Measurements from ENCODE around the gene AGBL3.
A peak's percentile ranks its signal among the peaks of the same experiment; 100 is the strongest.
"Not testable (repeated sequence)": the region's sequence is repeated elsewhere in the genome, so short reads cannot be mapped to it uniquely, and the experiment has no call there.

AGBL3 gene

DNA sequence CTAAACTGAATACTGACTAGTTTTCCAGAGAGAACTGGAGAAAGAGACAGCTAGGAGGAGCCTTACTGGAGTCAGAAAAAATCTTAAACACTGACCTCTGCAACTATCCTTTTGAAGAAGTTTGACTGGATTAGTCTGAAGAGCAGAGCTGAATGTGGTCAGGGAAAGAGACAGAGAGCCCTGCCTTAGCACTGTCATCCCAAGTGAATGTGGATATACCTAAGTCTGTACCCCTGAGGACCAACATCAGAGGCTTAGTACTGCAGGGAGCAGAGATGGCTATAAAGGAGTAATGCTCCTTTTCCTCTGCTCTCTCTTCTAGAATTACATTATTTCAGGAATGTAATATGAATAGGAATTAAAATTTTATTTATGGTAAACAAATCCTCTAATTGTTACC, 91.7 kb downstream of the AGBL3 start:
- no peak for DNase-seq

- no peak for DNase-seq
Observed at GRCh38 chr7:135079068-135079467, 92.8 kb downstream of the AGBL3 start.

- DNase-seq, result no peak
Observed at GRCh38 chr7:135083005-135083404, 96.7 kb downstream of the AGBL3 start.

GRCh38 chr7:135088566-135088965, 102.3 kb downstream of the AGBL3 start:
- DNase-seq, result no peak

GRCh38 chr7:135091717-135092116, 105.4 kb downstream of the AGBL3 start:
- no peak for DNase-seq

- no peak for DNase-seq
Observed at GRCh38 chr7:135094472-135095237, 108.3 kb downstream of the AGBL3 start.

DNA sequence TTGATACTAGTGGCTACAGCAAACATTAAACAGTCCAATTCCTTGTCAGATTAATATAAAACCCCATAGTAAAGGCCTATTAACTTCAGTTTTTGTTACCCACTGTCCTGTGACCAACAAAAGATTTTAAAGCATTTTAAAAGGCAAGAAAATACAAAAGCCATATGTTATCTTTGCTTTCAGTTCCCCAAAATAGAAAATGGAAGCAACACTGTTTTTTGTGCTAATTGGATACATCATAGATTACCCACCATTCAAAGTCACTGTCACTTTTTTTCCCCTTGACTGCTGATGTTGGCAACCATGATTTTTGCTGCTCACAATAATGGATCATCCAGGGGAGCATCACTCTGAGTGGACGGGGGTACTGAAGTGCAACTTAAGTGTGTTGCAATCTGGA, 109.1 kb downstream of the AGBL3 start:
- no peak for DNase-seq

DNA sequence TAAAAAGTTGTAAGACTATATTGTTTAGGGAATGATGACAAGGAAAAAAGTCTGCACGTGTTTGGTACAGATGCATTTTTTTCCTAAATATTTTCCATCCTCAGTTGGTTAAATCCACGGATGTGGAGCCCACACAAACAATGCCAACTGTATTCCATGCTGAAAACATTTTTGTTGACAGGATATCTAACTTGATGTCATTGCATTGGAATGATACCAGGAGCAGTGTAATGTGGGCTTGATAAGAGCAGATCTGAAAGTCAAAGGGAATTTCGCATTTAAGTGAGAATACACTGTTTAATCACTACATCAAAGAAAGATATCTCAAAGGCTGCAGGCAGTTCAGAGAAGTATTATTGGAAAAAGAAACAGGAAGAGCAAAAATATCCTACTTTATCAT, 112.1 kb downstream of the AGBL3 start:
- no peak for DNase-seq

GRCh38 chr7:135100856-135101255, 114.5 kb downstream of the AGBL3 start:
- DNase-seq, result no peak

DNA sequence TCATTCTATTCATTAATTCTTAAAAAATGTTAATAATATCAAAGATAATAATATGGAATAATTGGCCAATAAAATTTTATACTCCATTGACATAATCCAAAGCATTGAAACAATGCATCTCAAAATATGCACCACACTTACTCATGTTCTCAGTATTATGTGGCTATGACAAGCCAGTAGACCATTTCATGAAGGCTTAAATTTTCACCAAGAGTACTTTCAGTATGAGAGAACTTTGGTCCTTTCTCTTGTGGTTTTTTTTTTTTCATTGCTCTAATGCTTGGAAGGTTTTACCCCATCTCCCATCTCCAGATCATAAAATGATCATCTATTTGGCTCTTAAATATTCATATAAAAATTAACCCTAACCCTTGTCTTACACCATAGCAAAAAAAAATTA, 116.1 kb downstream of the AGBL3 start:
- DNase-seq, result no peak

- DNase-seq, result no peak
Observed at GRCh38 chr7:135109562-135109961, 123.3 kb downstream of the AGBL3 start.

GRCh38 chr7:135109976-135110375, 123.7 kb downstream of the AGBL3 start:
- DNase-seq, result no peak

- no peak for DNase-seq
Observed at GRCh38 chr7:135111379-135111778, 125.1 kb downstream of the AGBL3 start.

DNA sequence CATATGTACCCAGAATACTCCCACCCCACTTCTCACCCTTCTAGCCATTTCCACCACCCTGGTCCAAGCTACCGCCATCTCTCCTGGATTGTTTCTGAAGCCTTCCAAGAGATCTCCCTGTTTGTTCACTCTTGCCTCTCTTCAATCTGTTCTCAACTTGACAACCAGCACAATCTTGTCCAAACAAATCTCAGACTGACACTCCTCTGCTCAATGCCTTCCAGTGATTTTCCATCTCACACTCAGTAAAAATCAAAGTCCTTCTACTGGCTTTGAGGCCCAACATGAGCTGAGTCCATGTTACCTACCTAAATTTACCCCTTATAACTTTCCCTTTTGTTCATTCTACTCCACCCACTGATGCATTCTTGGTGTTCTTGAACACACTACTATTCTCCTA, 128.3 kb downstream of the AGBL3 start:
- DNase-seq, result no peak

DNA sequence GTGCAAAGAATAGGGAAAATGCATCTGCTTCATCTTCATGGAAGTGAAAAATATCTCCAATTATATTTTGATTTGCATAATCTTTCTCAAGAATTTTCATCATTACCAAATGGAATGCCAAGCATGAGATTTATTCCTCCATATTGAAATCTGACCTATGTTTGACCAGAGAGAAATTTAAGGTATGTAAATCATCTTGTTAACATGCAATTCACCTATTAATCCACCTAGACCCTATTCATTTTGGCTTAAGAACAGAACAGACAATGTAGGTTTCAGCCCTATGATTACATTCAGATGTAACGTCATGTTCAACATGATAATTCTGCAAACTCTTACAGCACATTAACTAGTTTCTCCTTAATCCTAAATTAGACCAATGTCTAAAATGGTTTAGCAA, 130.8 kb downstream of the AGBL3 start:
- DNase-seq, result no peak

DNA sequence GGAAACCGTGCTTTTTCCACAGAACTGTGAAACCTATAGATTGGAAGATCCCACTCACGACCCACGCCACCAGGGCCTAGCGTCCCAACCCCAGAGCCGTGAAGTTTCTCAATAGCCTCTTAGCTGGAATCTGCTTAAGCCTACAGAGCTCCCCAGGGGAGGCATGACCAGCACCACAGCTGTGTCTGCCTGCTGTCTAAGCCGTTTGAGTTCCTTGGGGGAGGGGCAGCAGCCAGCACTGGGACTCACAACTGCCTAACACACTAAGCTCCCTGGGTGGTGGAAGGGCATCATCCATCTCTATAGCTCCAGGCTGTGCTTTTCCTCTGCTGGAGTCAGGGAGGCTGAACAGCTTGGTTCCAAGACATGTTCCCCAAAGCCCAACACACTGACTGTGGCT, 135.6 kb downstream of the AGBL3 start:
- no peak for DNase-seq

DNA sequence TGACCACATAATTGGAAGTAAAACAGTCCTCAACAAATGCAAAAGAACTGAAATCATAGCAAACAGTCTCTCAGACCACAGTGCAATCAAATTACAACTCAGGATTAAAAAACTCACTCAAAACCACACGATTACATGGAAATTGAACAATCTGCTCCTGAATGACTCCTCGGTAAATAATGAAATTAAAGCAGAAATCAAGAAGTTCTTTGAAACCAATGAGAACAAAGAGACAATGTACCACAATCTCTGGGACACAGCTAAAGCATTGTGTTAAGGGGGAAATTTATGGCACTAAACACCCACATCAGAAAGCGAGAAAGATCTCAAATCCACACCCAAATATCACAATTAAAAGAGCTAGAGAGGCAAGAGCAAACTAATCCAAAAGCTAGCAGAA, 138.3 kb downstream of the AGBL3 start:
- not testable (repeated sequence) for DNase-seq

DNA sequence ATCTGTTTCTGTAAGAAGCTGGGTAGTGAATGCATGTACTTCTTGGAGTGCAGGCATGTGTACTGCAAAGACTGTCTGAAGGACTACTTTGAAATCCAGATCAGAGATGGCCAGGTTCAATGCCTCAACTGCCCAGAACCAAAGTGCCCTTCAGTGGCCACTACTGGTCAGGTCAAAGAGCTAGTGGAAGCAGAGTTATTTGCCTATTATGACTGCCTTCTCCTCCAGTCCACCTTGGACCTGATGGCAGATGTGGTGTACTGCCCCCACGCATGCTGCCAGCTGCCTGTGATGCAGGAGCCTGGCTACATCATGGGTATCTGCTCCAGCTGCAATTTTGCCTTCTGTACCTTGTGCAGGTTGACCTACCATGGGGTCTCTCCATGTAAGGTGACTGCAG, 142.6 kb downstream of the AGBL3 start:
- no peak for DNase-seq

DNA sequence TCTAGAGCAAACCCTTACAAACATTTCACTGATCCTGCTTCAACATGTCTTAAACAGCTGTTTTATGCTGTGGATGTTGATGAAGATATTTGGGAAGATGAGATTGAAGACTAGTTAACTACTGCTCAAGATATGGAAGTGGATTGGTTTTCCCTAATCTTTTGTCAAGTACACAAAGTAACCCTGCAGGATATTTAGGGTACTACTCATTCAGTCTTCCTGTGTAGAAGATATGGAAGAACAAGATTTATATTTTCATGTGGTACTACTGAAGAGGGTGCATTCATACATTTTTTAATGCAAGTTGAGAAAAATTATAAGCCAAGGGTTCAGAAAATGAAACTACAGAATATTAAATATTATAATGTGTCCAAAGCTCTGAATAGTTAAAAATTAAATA, 143.3 kb downstream of the AGBL3 start:
- no peak for DNase-seq

DNA sequence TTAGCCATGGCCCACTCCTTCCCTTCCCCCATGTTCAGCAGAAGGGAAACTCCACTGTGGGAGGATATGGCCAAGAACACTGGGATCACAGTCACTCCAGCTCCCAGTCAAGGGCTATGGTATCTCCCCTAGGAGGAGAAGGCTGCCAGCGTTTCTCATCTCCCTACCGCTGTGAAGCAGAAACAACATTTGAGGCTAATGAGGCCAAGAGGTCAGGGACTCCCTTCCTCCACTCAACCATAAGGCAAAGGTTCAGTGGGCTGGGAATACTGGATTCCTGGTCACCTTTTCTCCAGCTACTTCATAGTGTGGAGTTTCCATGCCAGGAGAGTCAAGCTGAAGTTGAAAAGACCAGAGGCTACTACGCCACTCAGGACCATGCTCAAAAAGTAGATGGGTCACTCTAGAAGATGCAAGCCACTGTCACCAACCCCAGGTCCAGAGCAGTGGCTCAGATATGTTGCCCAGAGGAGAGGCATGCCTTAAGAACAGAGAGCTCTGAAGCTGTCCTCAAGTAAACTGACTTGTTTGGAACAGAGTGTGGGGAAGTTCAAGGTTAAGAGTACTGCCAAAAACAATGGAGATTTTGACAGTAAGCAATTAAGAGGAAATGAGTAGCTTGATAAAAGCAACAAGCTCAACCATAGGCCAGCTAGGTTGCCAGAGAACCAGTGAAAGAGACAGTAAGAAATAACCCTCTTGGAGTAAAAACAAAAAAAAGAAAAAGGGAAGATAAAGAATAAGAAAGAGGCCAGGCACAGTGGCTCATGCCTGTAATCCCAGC, 157.8 kb downstream of the AGBL3 start:
- no peak for DNase-seq

DNA sequence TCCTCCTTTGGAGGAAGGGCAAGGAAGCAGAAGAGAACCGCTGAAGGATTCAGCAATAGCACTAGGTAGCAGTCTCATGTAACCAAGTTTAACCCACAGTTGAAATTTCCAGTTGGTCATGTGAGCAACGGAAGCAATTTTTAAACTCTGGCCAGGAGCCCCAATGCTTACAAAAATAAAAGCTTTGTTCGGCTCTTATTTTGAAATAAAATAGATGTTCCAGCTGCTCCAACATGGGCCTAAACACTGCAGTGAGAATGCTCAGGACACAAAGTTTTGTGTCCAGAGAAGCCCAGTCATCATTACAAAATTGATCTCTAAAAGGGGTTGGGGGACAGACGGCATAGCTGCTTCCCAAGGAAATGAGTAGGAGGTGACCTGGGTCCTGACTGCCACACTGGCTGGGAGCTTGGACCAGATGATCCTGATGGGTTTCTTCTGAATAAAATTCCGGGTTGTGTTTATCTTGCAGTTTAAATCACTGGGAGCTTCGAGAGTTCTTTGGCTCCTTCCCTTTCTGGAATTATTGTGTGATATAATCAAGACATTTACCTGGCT, 161.1 kb downstream of the AGBL3 start:
- no peak for DNase-seq

- peak; percentile 18 for DNase-seq
Observed at GRCh38 chr7:135147899-135148721, 161.8 kb downstream of the AGBL3 start, which contains the start of gene TMEM140. Gene TMEM140, plus strand, starts transcription at chr7:135148072. Its CDS starts 16,370 bp downstream, at chr7:135164442.

Data from right hindlimb (tissue), 1 donor.